ENCODE results near the gene CD55. TPM values are rescaled to one million over a fixed set of nuclear protein-coding genes. Genes with fewer than 3 reads are reported as not detected.

Gene CD55
- total and polyA plus RNA-seq, 2 of the 13 experiments (the other 11 are each of a cell fraction or from before 2014, with no cell fraction given) = 6.0 to 56.0 TPM

- TF ChIP-seq ZNF34 (CRISPR knock-in tag; IDR thresholded peaks at IDR 0.05; ENCODE audit: borderline replicate concordance) = no peak; the same call in 1 of the 2 replicates
- no peak for TF ChIP-seq LCORL (IDR thresholded peaks at IDR 0.05)
- TF ChIP-seq LCORL (CRISPR knock-in tag; IDR thresholded peaks at IDR 0.05) = 0 out of 2 replicates have a peak, but pooled peaks have one; percentile 44
- no peak for TF ChIP-seq EZH2 (conservative IDR thresholded peaks at IDR 0.05; ENCODE audit: low read depth, low read length)
- TF ChIP-seq, protein P1, sequence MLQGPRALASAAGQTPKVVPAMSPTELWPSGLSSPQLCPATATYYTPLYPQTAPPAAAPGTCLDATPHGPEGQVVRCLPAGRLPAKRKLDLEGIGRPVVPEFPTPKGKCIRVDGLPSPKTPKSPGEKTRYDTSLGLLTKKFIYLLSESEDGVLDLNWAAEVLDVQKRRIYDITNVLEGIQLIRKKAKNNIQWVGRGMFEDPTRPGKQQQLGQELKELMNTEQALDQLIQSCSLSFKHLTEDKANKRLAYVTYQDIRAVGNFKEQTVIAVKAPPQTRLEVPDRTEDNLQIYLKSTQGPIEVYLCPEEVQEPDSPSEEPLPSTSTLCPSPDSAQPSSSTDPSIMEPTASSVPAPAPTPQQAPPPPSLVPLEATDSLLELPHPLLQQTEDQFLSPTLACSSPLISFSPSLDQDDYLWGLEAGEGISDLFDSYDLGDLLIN (CRISPR knock-in tag; IDR thresholded peaks at IDR 0.05; ENCODE audit: borderline replicate concordance) = no peak
- TF ChIP-seq ZNF232 (CRISPR knock-in tag; IDR thresholded peaks at IDR 0.05; ENCODE audit: borderline replicate concordance) = peak; percentile 65; the same call in 1 of the 2 replicates
- no peak for TF ChIP-seq NCOA5 (CRISPR knock-in tag; IDR thresholded peaks at IDR 0.05)
- TF ChIP-seq CHD2 (IDR thresholded peaks at IDR 0.05; ENCODE audit: low read depth, low read length) = peak; percentile 83
- 0 out of 2 replicates have a peak, but pooled peaks have one; percentile 23 for TF ChIP-seq ZFP1 (CRISPR knock-in tag; IDR thresholded peaks at IDR 0.05)
- peak; percentile 58 for TF ChIP-seq MTA1 (CRISPR knock-in tag; IDR thresholded peaks at IDR 0.05; ENCODE audit: borderline replicate concordance)
- peak; percentile 11; the same call in 1 of the 2 replicates for TF ChIP-seq SP5 (CRISPR knock-in tag; IDR thresholded peaks at IDR 0.05; ENCODE audit: borderline replicate concordance, low read depth)
- TF ChIP-seq DPF2 (CRISPR knock-in tag; IDR thresholded peaks at IDR 0.05; ENCODE audit: borderline replicate concordance, low read depth) = no peak
- no peak for TF ChIP-seq ARNTL (CRISPR knock-in tag; IDR thresholded peaks at IDR 0.05)
- TF ChIP-seq ZNF788 (CRISPR knock-in tag; IDR thresholded peaks at IDR 0.05; ENCODE audit: borderline replicate concordance) = 0 out of 2 replicates have a peak, but pooled peaks have one; percentile 67
- TF ChIP-seq, protein P2, sequence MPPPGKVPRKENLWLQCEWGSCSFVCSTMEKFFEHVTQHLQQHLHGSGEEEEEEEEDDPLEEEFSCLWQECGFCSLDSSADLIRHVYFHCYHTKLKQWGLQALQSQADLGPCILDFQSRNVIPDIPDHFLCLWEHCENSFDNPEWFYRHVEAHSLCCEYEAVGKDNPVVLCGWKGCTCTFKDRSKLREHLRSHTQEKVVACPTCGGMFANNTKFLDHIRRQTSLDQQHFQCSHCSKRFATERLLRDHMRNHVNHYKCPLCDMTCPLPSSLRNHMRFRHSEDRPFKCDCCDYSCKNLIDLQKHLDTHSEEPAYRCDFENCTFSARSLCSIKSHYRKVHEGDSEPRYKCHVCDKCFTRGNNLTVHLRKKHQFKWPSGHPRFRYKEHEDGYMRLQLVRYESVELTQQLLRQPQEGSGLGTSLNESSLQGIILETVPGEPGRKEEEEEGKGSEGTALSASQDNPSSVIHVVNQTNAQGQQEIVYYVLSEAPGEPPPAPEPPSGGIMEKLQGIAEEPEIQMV (CRISPR knock-in tag; IDR thresholded peaks at IDR 0.05; ENCODE audit: low read depth) = 0 out of 2 replicates have a peak, but pooled peaks have one; percentile 20
- TF ChIP-seq RBFOX2 (IDR thresholded peaks at IDR 0.05; ENCODE audit: low read depth, low read length) = peak; percentile 82
- TF ChIP-seq TOPORS (CRISPR knock-in tag; IDR thresholded peaks at IDR 0.05) = no peak
- no peak for TF ChIP-seq HOXA7 (CRISPR knock-in tag; IDR thresholded peaks at IDR 0.05)
- 0 out of 2 replicates have a peak, but pooled peaks have one; percentile 51 for TF ChIP-seq SP4 (CRISPR knock-in tag; IDR thresholded peaks at IDR 0.05)
- no peak for TF ChIP-seq ZNF12 (CRISPR knock-in tag; IDR thresholded peaks at IDR 0.05)
- TF ChIP-seq, protein P3, sequence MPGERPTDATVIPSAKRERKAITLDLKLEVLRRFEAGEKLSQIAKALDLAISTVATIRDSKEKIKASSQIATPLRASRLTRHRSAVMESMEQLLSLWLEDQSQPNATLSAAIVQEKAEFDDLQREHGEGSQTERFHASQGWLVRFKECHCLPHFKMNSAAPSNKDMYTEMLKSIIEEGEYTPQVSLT (CRISPR knock-in tag; IDR thresholded peaks at IDR 0.05; ENCODE audit: borderline replicate concordance, low read depth) = no peak
- no peak; the same call in 1 of the 2 replicates for TF ChIP-seq CCDC6 (CRISPR knock-in tag; IDR thresholded peaks at IDR 0.05)
- TF ChIP-seq, protein P4, sequence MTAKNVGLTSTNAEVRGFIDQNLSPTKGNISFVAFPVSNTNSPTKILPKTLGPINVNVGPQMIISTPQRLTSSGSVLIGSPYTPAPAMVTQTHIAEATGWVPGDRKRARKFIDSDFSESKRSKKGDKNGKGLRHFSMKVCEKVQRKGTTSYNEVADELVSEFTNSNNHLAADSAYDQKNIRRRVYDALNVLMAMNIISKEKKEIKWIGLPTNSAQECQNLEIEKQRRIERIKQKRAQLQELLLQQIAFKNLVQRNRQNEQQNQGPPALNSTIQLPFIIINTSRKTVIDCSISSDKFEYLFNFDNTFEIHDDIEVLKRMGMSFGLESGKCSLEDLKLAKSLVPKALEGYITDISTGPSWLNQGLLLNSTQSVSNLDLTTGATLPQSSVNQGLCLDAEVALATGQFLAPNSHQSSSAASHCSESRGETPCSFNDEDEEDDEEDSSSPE (CRISPR knock-in tag; IDR thresholded peaks at IDR 0.05) = no peak
- no peak for TF ChIP-seq MLLT10 (CRISPR knock-in tag; IDR thresholded peaks at IDR 0.05)
- TF ChIP-seq ZFP37 (CRISPR knock-in tag; IDR thresholded peaks at IDR 0.05; ENCODE audit: borderline replicate concordance) = 0 out of 2 replicates have a peak, but pooled peaks have one; percentile 67
- peak; percentile 40; the same call in 1 of the 2 replicates for TF ChIP-seq ZNF737 (CRISPR knock-in tag; IDR thresholded peaks at IDR 0.05; ENCODE audit: borderline replicate concordance)
These were observed at the start of gene CD55 (continued) for GRCh38 chr1:207321079-207321789.
